Germinal center (tissue), 1 donor: ENCODE data around the gene SELENON.
"Not testable (repeated sequence)": the region's sequence is repeated elsewhere in the genome, so short reads cannot be mapped to it uniquely, and the experiment has no call there.

Experiments
- DNase-seq: peaks from one replicate; pipeline ENCODE4 v3.0.0; 2012; ENCODE audit warnings: mixed read lengths, low spot score

The SELENON gene

GRCh38 chr1:25828491-25828890, 28.5 kb downstream of the SELENON start:
- DNase-seq, result no peak

- DNase-seq, result no peak
Measured at GRCh38 chr1:25829046-25829445, 29.1 kb downstream of the SELENON start.

- DNase-seq, result no peak
Measured at GRCh38 chr1:25831569-25832196, 31.7 kb downstream of the SELENON start.

GRCh38 chr1:25832336-25833037, 32.5 kb downstream of the SELENON start:
- no peak for DNase-seq

- no peak for DNase-seq
Measured at GRCh38 chr1:25833158-25833557, 33.2 kb downstream of the SELENON start.

- no peak for DNase-seq
Measured at GRCh38 chr1:25834894-25835293, 34.9 kb downstream of the SELENON start.

GRCh38 chr1:25836695-25837094, 36.7 kb downstream of the SELENON start:
- no peak for DNase-seq

- no peak for DNase-seq
Measured at GRCh38 chr1:25837262-25837875, 37.4 kb downstream of the SELENON start.

- DNase-seq, result not testable (repeated sequence)
Measured at GRCh38 chr1:25839808-25840207, 39.8 kb downstream of the SELENON start.

- no peak for DNase-seq
Measured at GRCh38 chr1:25843483-25843882, 43.5 kb downstream of the SELENON start.

- no peak for DNase-seq
Measured at GRCh38 chr1:25844536-25845337, 44.7 kb downstream of the SELENON start.

GRCh38 chr1:25845664-25846063, 45.7 kb downstream of the SELENON start:
- DNase-seq, result no peak

- DNase-seq, result no peak
Measured at GRCh38 chr1:25847929-25848328, 47.9 kb downstream of the SELENON start.

GRCh38 chr1:25848531-25848930, 48.5 kb downstream of the SELENON start:
- no peak for DNase-seq

GRCh38 chr1:25854554-25854953, 54.6 kb downstream of the SELENON start:
- no peak for DNase-seq

GRCh38 chr1:25856856-25857255, 56.9 kb downstream of the SELENON start:
- DNase-seq, result no peak

GRCh38 chr1:25858494-25858893, 58.5 kb downstream of the SELENON start:
- DNase-seq, result no peak

GRCh38 chr1:25858906-25859789, 59.2 kb downstream of the SELENON start, which contains the start of gene AUNIP:
AUNIP (minus strand) TSS chr1:25859457; CDS start chr1:25859357, 100 bp downstream.
- peak; percentile 97 for DNase-seq

GRCh38 chr1:25861316-25862286, 61.6 kb downstream of the SELENON start:
- no peak for DNase-seq
